Endodermal cell (in vitro differentiated cells): Measurements from ENCODE around the gene CBFB. TPM values are rescaled to one million over a fixed set of nuclear protein-coding genes. Genes with fewer than 3 reads are reported as not detected.

Experiments used
- DNase-seq: peaks from one replicate; pipeline ENCODE4 v3.0.0-alpha.2; 2017
- H3K27ac ChIP-seq: 2 replicates; pipeline ENCODE4 v1.5.1; 2013; ENCODE audit warnings: mild to moderate bottlenecking, low read depth, low read length, moderate library complexity
- H3K27me3 ChIP-seq: 2 replicates; pipeline ENCODE4 v1.6.1; 2013; ENCODE audit warnings: mild to moderate bottlenecking, low read length, moderate library complexity; ENCODE audit not compliant: insufficient read depth, control insufficient read depth, poor library complexity, severe bottlenecking
- H3K36me3 ChIP-seq: 2 replicates; pipeline ENCODE4 v1.7.0; 2013; ENCODE audit warnings: mild to moderate bottlenecking, low read length, moderate library complexity; ENCODE audit not compliant: control insufficient read depth, insufficient read depth
- H3K4me1 ChIP-seq: one replicate; pipeline ENCODE4 v1.7.0; 2013; ENCODE audit warnings: low read length; ENCODE audit not compliant: control insufficient read depth, insufficient read depth
- H3K4me3 ChIP-seq: 2 replicates; pipeline ENCODE4 v1.5.1; 2013; ENCODE audit warnings: mild to moderate bottlenecking, low read length, moderate library complexity
- H3K9ac ChIP-seq: 2 replicates; pipeline ENCODE4 v1.6.1; 2013; ENCODE audit warnings: mild to moderate bottlenecking, low read length, moderate library complexity; ENCODE audit not compliant: poor library complexity, severe bottlenecking; ENCODE audit errors: extremely low read depth
- H3K9me3 ChIP-seq: 2 replicates; pipeline ENCODE4 v1.6.1; 2013; ENCODE audit warnings: mild to moderate bottlenecking, low read length, moderate library complexity; ENCODE audit not compliant: control insufficient read depth
- H3K27ac Mint-ChIP-seq: 2 replicates; pipeline ENCODE4 v1.8.0; 2020; ENCODE audit warnings: mixed read lengths
- H3K27me3 Mint-ChIP-seq: 2 replicates; pipeline ENCODE4 v1.8.0; 2021; ENCODE audit warnings: mild to moderate bottlenecking, mixed read lengths; ENCODE audit not compliant: insufficient read depth
- H3K36me3 Mint-ChIP-seq: 2 replicates; pipeline ENCODE4 v1.8.0; 2020; ENCODE audit warnings: low read depth, mixed read lengths
- H3K4me1 Mint-ChIP-seq: 2 replicates; pipeline ENCODE4 v1.8.0; 2020; ENCODE audit warnings: mixed read lengths
- H3K4me3 Mint-ChIP-seq: 2 replicates; pipeline ENCODE4 v1.8.0; 2020; ENCODE audit warnings: mild to moderate bottlenecking, moderate library complexity, mixed read lengths
- H3K9me3 Mint-ChIP-seq: 2 replicates; pipeline ENCODE4 v1.8.0; 2020; ENCODE audit warnings: mild to moderate bottlenecking, mixed read lengths
- CTCF ChIP-seq: fragments of 200-600 bp; sonication (generic); conservative IDR thresholded peaks from 2 replicates; pipeline ENCODE4 v1.5.0; 2021; ENCODE audit warnings: antibody characterized with exemption, mild to moderate bottlenecking
- WGBS, 2 experiments: methylation state at CpG; one replicate each; pipeline versions ENCODE4 v1.1.5 to v1.1.7; 2013; ENCODE audit warnings: missing lambda C conversion rate in 2 of 2, mixed read lengths in 1 of 2; ENCODE audit not compliant: insufficient coverage in 1 of 2, insufficient read length in 1 of 2; 5-methylcytosine and 5-hydroxymethylcytosine counted together
- total RNA-seq, 2 donors: library from RNA; stranded (reverse); fragmentation: NEBNext Ultra II Directional in 1 of 2; extraction: Animal tissue kit (Norgen Biotek cat#: 25700) in 1 of 2; gene quantifications; 2 replicates in 1 of 2; 3 replicates in 1 of 2; pipeline ENCODE4 v1.2.1, GENCODE V29; 2021

The CBFB gene
- total RNA-seq, 2 donors from 2014 or later, result 93.9 to 95.2 TPM

DNA sequence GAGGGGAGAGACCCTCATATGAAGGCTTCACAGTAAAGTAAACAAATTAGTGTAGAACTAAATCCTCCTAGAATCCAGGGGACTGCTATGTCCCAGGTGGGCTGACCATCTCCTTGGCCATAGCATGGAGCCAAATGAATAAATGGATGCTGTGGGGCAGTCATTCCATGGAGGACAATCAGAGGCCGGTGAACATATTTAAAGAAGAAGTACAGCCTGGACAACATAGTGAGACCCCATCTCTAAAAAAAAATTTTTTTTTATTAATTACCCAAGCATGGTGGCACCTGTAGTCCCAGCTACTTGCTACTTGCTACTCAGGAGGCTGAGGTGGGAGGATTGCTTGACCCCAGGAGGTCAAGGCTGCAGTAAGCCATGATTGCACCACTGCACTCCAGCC lies 5.3 kb upstream of the CBFB start:
- no peaks in the 10 kb centered on the region for H3K36me3 Mint-ChIP-seq
- Histone ChIP-seq H3K4me3 (no peak overlapping the region), H3K27me3 (no peaks in the 10 kb centered on the region), H3K36me3 (no peaks in the 10 kb centered on the region), H3K27ac (no peak overlapping the region), H3K9ac (no peak overlapping the region), H3K4me1 (peaks cover 13% of the 10 kb centered on the region), H3K9me3 (no peaks in the 10 kb centered on the region)
- peaks cover 5% of the 10 kb centered on the region for H3K27me3 Mint-ChIP-seq
- H3K27ac Mint-ChIP-seq, result no peak overlapping the region
- TF ChIP-seq CTCF, result no peak
- H3K4me3 Mint-ChIP-seq, result no peak overlapping the region
- no peaks in the 10 kb centered on the region for H3K9me3 Mint-ChIP-seq
- DNase-seq, result no peak
- peaks cover 28% of the 10 kb centered on the region for H3K4me1 Mint-ChIP-seq
- WGBS, 2 experiments, result 100% methylated on average over 1 of the region's 1 CpG; no CpG with 5 or more reads in 1 of the 2 experiments

DNA sequence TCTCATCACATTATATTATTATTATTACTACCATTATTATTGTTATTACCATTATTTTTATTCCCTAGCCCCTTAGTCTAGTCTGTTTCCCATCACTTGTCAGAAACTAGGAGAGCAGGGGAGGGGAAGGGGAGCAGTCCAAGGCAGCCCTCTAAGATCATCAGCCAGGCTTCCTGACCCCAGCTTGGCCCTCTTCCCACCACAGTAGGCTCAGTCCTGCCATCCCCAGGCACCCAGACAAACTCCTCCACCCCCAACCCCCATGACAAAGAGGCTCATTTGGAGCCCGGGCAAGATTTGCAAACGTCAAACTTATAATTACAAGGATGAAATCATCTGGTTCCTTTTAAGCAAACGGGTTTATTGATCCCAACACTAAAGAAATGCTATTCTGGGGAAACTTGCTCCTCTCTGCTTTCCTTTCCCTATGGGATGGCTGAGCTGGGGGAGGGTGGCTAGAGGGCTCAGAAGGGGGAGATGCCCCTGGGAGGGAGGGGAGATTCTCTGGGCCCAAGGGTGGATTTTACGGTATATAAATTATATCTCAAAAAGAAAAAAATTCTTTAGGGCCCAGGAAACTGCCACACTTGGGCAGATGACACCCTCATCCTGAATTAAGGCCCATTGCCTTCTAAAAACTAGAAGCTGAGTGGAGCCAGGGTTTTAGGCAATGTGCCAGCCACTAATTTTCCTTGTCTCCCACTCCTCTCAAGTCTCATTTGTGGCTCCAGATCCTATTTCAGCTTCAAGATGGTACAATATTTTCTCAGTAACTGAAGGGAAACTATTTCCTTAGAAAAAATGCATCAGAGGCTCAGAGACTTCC lies 4.4 kb upstream of the CBFB start:
- Histone ChIP-seq H3K4me3 (no peak overlapping the region), H3K27ac (no peak overlapping the region), H3K27me3 (no peaks in the 10 kb centered on the region), H3K4me1 (peaks cover 13% of the 10 kb centered on the region), H3K9ac (no peak overlapping the region), H3K36me3 (no peaks in the 10 kb centered on the region), H3K9me3 (no peaks in the 10 kb centered on the region)
- no peak overlapping the region for H3K27ac Mint-ChIP-seq
- H3K4me1 Mint-ChIP-seq, result peaks cover 28% of the 10 kb centered on the region
- WGBS, 2 experiments, result 79 to 84% methylated on average over 3 to 4 of the region's 4 CpGs
- DNase-seq, result no peak
- no peak overlapping the region for H3K4me3 Mint-ChIP-seq
- H3K27me3 Mint-ChIP-seq, result no peaks in the 10 kb centered on the region
- no peak for TF ChIP-seq CTCF
- no peaks in the 10 kb centered on the region for H3K9me3 Mint-ChIP-seq
- no peaks in the 10 kb centered on the region for H3K36me3 Mint-ChIP-seq

GRCh38 chr16:67025210-67025550 lies 3.8 kb upstream of the CBFB start:
- Mint-ChIP-seq H3K4me3 (no peak overlapping the region), H3K27ac (no peak overlapping the region), H3K27me3 (no peaks in the 10 kb centered on the region), H3K9me3 (no peaks in the 10 kb centered on the region), H3K4me1 (peaks cover 28% of the 10 kb centered on the region), H3K36me3 (peaks cover under 1% of the 10 kb centered on the region)
- no peaks in the 10 kb centered on the region for H3K36me3 ChIP-seq
- DNase-seq, result no peak
- no peak overlapping the region for H3K9ac ChIP-seq
- H3K4me3 ChIP-seq, result no peak overlapping the region
- H3K9me3 ChIP-seq, result no peaks in the 10 kb centered on the region
- H3K27ac ChIP-seq, result no peak overlapping the region
- H3K4me1 ChIP-seq, result peaks cover 13% of the 10 kb centered on the region
- no peak for TF ChIP-seq CTCF
- no peaks in the 10 kb centered on the region for H3K27me3 ChIP-seq
